ENCODE results near the gene TRMT1L.

GRCh38 chr1:185154912-185155513 is 1.7 kb downstream of the TRMT1L start:
- no peak for TF ChIP-seq SP1 (IDR thresholded peaks at IDR 0.05; ENCODE audit: low read depth)
- no peak for TF ChIP-seq CTCF (IDR thresholded peaks at IDR 0.05 in 2 of 3, conservative IDR thresholded peaks at IDR 0.05 in 1 of 3; ENCODE audit: borderline replicate concordance in 1 of 3, insufficient read depth in 1 of 3, low read depth in 2 of 3, low read length in 2 of 3)
- no peak for TF ChIP-seq ZNF274 (IDR thresholded peaks at IDR 0.05; ENCODE audit: low read depth, low read length)
- no peak for TF ChIP-seq POLR2AphosphoS5 (IDR thresholded peaks at IDR 0.05; ENCODE audit: low read depth, low read length)
- TF ChIP-seq SIN3A (IDR thresholded peaks at IDR 0.05; ENCODE audit: low read depth), result no peak
- TF ChIP-seq RAD21 (IDR thresholded peaks at IDR 0.05; ENCODE audit: low read depth), result no peak
- TF ChIP-seq EZH2phosphoT487 (IDR thresholded peaks at IDR 0.05; ENCODE audit: borderline replicate concordance), result no peak
- TF ChIP-seq EZH2 (IDR thresholded peaks at IDR 0.05), result no peak
- no peak for TF ChIP-seq CBX3 (IDR thresholded peaks at IDR 0.05; ENCODE audit: low read depth)
- no peak for TF ChIP-seq ATF3 (IDR thresholded peaks at IDR 0.05)
- TF ChIP-seq POLR2A (IDR thresholded peaks at IDR 0.05; ENCODE audit: borderline replicate concordance, extremely low read depth, insufficient read depth, insufficient read length), result no peak
- no peak for TF ChIP-seq TCF7L2 (IDR thresholded peaks at IDR 0.05; ENCODE audit: borderline replicate concordance, extremely low read depth, insufficient read depth, insufficient read length)

Data from HCT116 (cell line).